ENCODE data around the gene STAT6. TPM values are rescaled to one million over a fixed set of nuclear protein-coding genes. Genes with fewer than 3 reads are reported as not detected.
A peak's percentile ranks its signal among the peaks of the same experiment; 100 is the strongest.

The STAT6 gene
- polyA plus RNA-seq, 1 experiment: 79.5 TPM

DNA sequence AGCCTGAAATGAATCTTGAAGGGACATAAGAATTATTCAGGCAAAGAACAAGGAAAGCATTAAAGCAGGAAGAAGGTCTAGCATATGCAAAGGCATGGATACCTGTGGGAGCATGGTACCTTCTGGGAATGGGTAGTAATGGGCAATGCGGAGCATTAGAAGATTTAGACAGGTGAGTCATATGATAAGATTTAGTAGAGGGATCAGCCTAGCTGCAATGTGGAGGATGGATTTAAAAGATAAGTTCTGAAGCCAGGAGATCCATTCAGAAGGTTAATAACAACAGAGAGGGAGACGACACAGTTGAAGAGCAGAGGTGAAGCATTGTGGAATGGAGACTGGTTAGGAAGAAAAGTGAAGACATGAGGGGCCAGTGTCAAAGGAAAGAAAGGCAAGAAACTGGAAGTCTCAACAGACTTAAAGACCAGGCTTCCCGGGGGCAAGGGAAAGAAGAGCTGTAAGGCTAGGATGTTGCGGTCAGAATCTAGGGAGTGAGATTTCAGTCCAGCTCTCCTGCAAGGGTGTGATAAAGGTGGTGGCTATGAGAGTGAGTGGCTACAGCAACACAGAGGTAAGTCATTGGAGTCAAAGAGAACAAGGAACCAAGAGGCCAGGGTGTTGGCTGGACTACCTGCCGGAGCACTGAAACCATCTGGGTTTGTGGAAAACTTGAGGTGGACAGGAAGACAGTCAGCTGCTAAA lies 5.6 kb upstream of the STAT6 start:
- ChIA-PET POLR2A (no interaction called here), CTCF (interaction anchor here (0.6 to 2.3 kb wide), 4 partner anchors 7 to 59 kb away, joined by 3 to 26 read pairs (median 5); no protein-coding TSS in a partner anchor)
- no peak for TF ChIP-seq CTCF (IDR thresholded peaks at IDR 0.05; ENCODE audit: low read depth, low read length)
- no peak for DNase-seq (ENCODE audit: low read depth, low spot score)
- Histone ChIP-seq H3K27me3 (ENCODE audit: control insufficient read depth, insufficient read depth, low read length) (no peaks in the 10 kb centered on the region), H3K9me3 (ENCODE audit: control insufficient read depth, insufficient read depth, low read length) (no peaks in the 10 kb centered on the region), H3K4me3 (ENCODE audit: low read depth, low read length) (no peak overlapping the region), H3K27ac (ENCODE audit: low read depth, low read length) (no peak overlapping the region)

DNA sequence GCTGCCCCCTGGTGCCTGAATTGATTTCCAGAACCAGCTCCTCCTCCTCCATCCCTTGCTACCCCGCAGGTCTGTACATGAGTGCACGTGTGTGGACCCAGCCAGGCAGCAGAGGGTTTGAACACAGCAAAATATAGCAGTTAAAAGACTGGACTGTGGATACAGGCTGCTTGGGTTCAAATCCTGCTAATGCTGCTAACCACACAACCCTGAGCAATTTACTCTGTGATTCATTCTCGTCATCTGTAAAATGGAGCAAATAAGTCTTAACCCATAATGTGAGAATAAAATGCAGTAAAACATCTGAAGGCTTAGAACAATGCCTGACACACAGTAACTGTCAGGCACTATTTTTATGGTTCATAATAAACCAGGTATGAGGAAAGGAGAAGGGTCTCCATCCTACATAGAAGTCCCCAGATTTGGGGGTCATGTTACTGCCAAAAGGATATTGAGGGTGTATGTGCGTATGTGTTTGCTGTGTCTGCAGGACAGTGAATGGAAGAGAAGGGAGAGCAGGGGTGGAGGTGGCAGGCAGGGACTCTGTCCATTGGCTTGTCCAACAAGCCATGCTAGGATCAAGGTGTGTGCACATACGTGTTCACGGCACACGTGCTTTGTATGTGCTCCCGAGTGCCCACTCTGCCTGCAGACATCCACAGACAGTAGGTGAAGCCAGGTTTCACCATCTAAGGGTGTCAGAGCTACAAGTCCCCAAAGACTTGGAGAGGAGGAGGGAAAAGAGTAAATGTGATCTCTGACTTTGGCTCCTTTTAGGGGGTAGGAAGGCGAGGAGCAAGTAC lies 1.5 kb upstream of the STAT6 start:
- TF ChIP-seq CTCF (IDR thresholded peaks at IDR 0.05; ENCODE audit: low read depth, low read length): no peak; the same call in 1 of the 2 replicates
- Histone ChIP-seq H3K27me3 (ENCODE audit: control insufficient read depth, insufficient read depth, low read length) (no peaks in the 10 kb centered on the region), H3K9me3 (ENCODE audit: control insufficient read depth, insufficient read depth, low read length) (no peaks in the 10 kb centered on the region), H3K4me3 (ENCODE audit: low read depth, low read length) (peak overlapping the region; percentile 87), H3K27ac (ENCODE audit: low read depth, low read length) (peak overlapping the region; percentile 99)
- CTCF ChIA-PET: interaction anchor here (0.5 to 3.5 kb wide), 19 partner anchors 9 to 130 kb away, joined by 3 to 47 read pairs (median 7); partner anchors contain the start of gene NEMP1
- POLR2A ChIA-PET: interaction anchor here (0.6 to 10.8 kb wide), 21 partner anchors 9 to 735 kb away, joined by 3 to 258 read pairs (median 4); partner anchors contain the start of genes LRP1, NAB2, NEMP1 and SHMT2
- no peak for DNase-seq (ENCODE audit: low read depth, low spot score)

GRCh38 chr12:57110104-57111030 lies 795 bp downstream of the STAT6 start:
- ChIA-PET POLR2A (interaction anchor here (1.0 to 10.8 kb wide), 5 partner anchors 14 to 103 kb away, joined by 3 to 258 read pairs (median 4); partner anchors contain the start of genes NAB2 and NEMP1), CTCF (interaction anchor here (0.5 to 3.5 kb wide), 13 partner anchors 9 to 106 kb away, joined by 3 to 47 read pairs (median 7); partner anchors contain the start of gene TAC3)
- no peak for DNase-seq (ENCODE audit: low read depth, low spot score)

More at GRCh38 chr12:57110104-57111030, 795 bp downstream of the STAT6 start:
- Histone ChIP-seq H3K27me3 (ENCODE audit: control insufficient read depth, insufficient read depth, low read length) (no peaks in the 10 kb centered on the region), H3K4me3 (ENCODE audit: low read depth, low read length) (peak overlapping the region; percentile 87), H3K9me3 (ENCODE audit: control insufficient read depth, insufficient read depth, low read length) (no peaks in the 10 kb centered on the region), H3K27ac (ENCODE audit: low read depth, low read length) (peak overlapping the region; percentile 99)
- no peak; the same call in 1 of the 2 replicates for TF ChIP-seq CTCF (IDR thresholded peaks at IDR 0.05; ENCODE audit: low read depth, low read length)
